ENCODE results near the gene SNX4. TPM values are rescaled to one million over a fixed set of nuclear protein-coding genes. Genes with fewer than 3 reads are reported as not detected.

SNX4 gene
- total and polyA plus RNA-seq, 2 donors (not counting 1 experiment from before 2014, with no cell fraction given) = 4.4 to 26.1 TPM

- Histone ChIP-seq H3K27ac (ENCODE audit: low read length in 2 of 2) (no peak overlapping the region), H3K4me2 (replicated peaks; ENCODE audit: low read depth, low read length, poor library complexity, severe bottlenecking) (no peak overlapping the region), H3K36me3 (replicated peaks in 1 of 2; ENCODE audit: control extremely low read depth in 1 of 2, control insufficient read depth in 1 of 2, extremely low read depth in 1 of 2, insufficient read depth in 2 of 2, low read length in 1 of 2) (no peaks in the 10 kb centered on the region), H3K27me3 (replicated peaks in 1 of 4; ENCODE audit: control extremely low read depth in 1 of 4, control insufficient read depth in 3 of 4, insufficient read depth in 4 of 4, low read length in 3 of 4) (peaks cover 0 to 5% (median under 1%) of the 10 kb centered on the region in 4 experiments), H3K9me3 (ENCODE audit: control extremely low read depth in 1 of 3, control insufficient read depth in 2 of 3, insufficient read depth in 1 of 3, low read length in 2 of 3) (no peaks in the 10 kb centered on the region), H3K79me2 (ENCODE audit: control insufficient read depth, insufficient read depth, low read length) (no peaks in the 10 kb centered on the region), H3K9ac (ENCODE audit: low read length) (no peak overlapping the region), H3K4me1 (ENCODE audit: control insufficient read depth in 2 of 2, insufficient read depth in 2 of 2, low read length in 2 of 2) (no peaks in the 10 kb centered on the region), H3K4me3 (ENCODE audit: control extremely low read depth in 1 of 5, extremely low read depth in 1 of 5, insufficient read depth in 1 of 5, low read depth in 2 of 5, low read length in 4 of 5) (no peak overlapping the region), H2AFZ (ENCODE audit: insufficient read depth, low read depth, low read length, poor library complexity, severe bottlenecking) (no peak overlapping the region), H4K20me1 (ENCODE audit: control insufficient read depth, insufficient read depth, low read length, poor library complexity, severe bottlenecking) (no peaks in the 10 kb centered on the region)
- Mint-ChIP-seq H3K4me1 (peaks cover 2% of the 10 kb centered on the region), H3K9me3 (ENCODE audit: insufficient read depth) (peaks cover 11% of the 10 kb centered on the region), H3K4me3 (no peak overlapping the region), H3K27me3 (peaks cover 19% of the 10 kb centered on the region), H3K27ac (no peak overlapping the region)
- WGBS (ENCODE audit: insufficient coverage) = no CpG with 5 or more reads among the region's 1 CpG
- intact Hi-C loops (cut with micrococcal nuclease) = no loop called here
- no peak for DNase-seq
- TF ChIP-seq EZH2 (IDR thresholded peaks at IDR 0.05; ENCODE audit: borderline replicate concordance, insufficient read depth, low read depth, low read length, poor library complexity, severe bottlenecking) (no peak), CTCF (IDR thresholded peaks at IDR 0.05) (no peak)
- ATAC-seq (ENCODE audit: low read depth) = no peak
- ChIA-PET POLR2A (no interaction called here), CTCF (no interaction called here)
Observed at GRCh38 chr3:125401402-125401801, 118.6 kb downstream of the SNX4 start.

- H3K27me3 ChIP-seq (replicated peaks in 1 of 4; ENCODE audit: control extremely low read depth in 1 of 4, control insufficient read depth in 3 of 4, insufficient read depth in 4 of 4, low read length in 3 of 4) = peaks cover 0 to 5% (median 0%) of the 10 kb centered on the region in 4 experiments
- DNase-seq (no peak), ATAC-seq (ENCODE audit: low read depth) (no peak)
- no peak overlapping the region for H3K4me3 ChIP-seq (ENCODE audit: control extremely low read depth in 1 of 5, extremely low read depth in 1 of 5, insufficient read depth in 1 of 5, low read depth in 2 of 5, low read length in 4 of 5)
- H4K20me1 ChIP-seq (ENCODE audit: control insufficient read depth, insufficient read depth, low read length, poor library complexity, severe bottlenecking) = no peaks in the 10 kb centered on the region
- no peak overlapping the region for H3K9ac ChIP-seq (ENCODE audit: low read length)
- H3K36me3 ChIP-seq (replicated peaks in 1 of 2; ENCODE audit: control extremely low read depth in 1 of 2, control insufficient read depth in 1 of 2, extremely low read depth in 1 of 2, insufficient read depth in 2 of 2, low read length in 1 of 2) = no peaks in the 10 kb centered on the region
- ChIA-PET CTCF (interaction anchor here (0.6 kb wide), 1 partner anchor 190 kb away, joined by 3 read pairs; no protein-coding TSS in a partner anchor), POLR2A (no interaction called here)
- H3K9me3 Mint-ChIP-seq (ENCODE audit: insufficient read depth) = no peaks in the 10 kb centered on the region
- H3K79me2 ChIP-seq (ENCODE audit: control insufficient read depth, insufficient read depth, low read length) = no peaks in the 10 kb centered on the region
- WGBS (ENCODE audit: insufficient coverage) = no CpG with 5 or more reads among the region's 1 CpG
- intact Hi-C loops (cut with micrococcal nuclease) = no loop called here
- TF ChIP-seq CTCF (IDR thresholded peaks at IDR 0.05) (no peak), EZH2 (IDR thresholded peaks at IDR 0.05; ENCODE audit: borderline replicate concordance, insufficient read depth, low read depth, low read length, poor library complexity, severe bottlenecking) (no peak)
- H3K4me1 ChIP-seq (ENCODE audit: control insufficient read depth in 2 of 2, insufficient read depth in 2 of 2, low read length in 2 of 2) = no peaks in the 10 kb centered on the region
- H3K27ac ChIP-seq (ENCODE audit: low read length in 2 of 2) = no peak overlapping the region
- H3K9me3 ChIP-seq (ENCODE audit: control extremely low read depth in 1 of 3, control insufficient read depth in 2 of 3, insufficient read depth in 1 of 3, low read length in 2 of 3) = no peaks in the 10 kb centered on the region
- peaks cover 29% of the 10 kb centered on the region for H3K27me3 Mint-ChIP-seq
- no peak overlapping the region for H3K27ac Mint-ChIP-seq
- no peak overlapping the region for H3K4me3 Mint-ChIP-seq
- H2AFZ ChIP-seq (ENCODE audit: insufficient read depth, low read depth, low read length, poor library complexity, severe bottlenecking) = no peak overlapping the region
- H3K4me1 Mint-ChIP-seq = no peaks in the 10 kb centered on the region
- no peak overlapping the region for H3K4me2 ChIP-seq (replicated peaks; ENCODE audit: low read depth, low read length, poor library complexity, severe bottlenecking)
Observed at GRCh38 chr3:125398952-125399351, 121.0 kb downstream of the SNX4 start.

Small RNA genes within 50 kb of the gene (small RNA-seq; reads per million reads assigned to genes)
- not detected for gene RF00019 (ENCODE audit: insufficient read length, low read depth, low replicate concordance)

Other genes with a start within 250 kb of the SNX4 start
- gene ZNF148, start 144.9 kb downstream of the SNX4 start, total RNA-seq = 71.5 and 74.6 TPM in 2 replicates
- gene ZNF148, start 144.9 kb downstream of the SNX4 start, polyA plus RNA-seq = 8.1 and 10.5 TPM in 2 replicates
- gene OSBPL11, start 75.3 kb upstream of the SNX4 start, total RNA-seq = 23.8 and 24.4 TPM in 2 replicates
- 11.1 and 12.0 TPM in 2 replicates for gene OSBPL11, start 75.3 kb upstream of the SNX4 start, polyA plus RNA-seq